Peyer's patch (tissue), 4 donors: ENCODE results near the gene NUP62.

Experiments
- CTCF ChIP-seq, 6 experiments: fragments of 450-650 bp in 4 of 6; fragments of 200-600 bp in 2 of 6; sonication (generic) in 1 of 6; IDR thresholded peaks; one replicate each; pipeline ENCODE4 v1.5.1; 2017 to 2019; ENCODE audit warnings: antibody characterized with exemption in 6 of 6, mild to moderate bottlenecking in 3 of 6, moderate library complexity in 1 of 6
- POLR2A ChIP-seq, 2 donors: fragments of 450-650 bp; IDR thresholded peaks; one replicate each; pipeline ENCODE4 v1.5.1; 2017; ENCODE audit warnings: antibody characterized with exemption in 2 of 2, mild to moderate bottlenecking in 2 of 2, moderate library complexity in 2 of 2

- no peak for TF ChIP-seq CTCF (IDR thresholded peaks at IDR 0.05)
- TF ChIP-seq POLR2A (IDR thresholded peaks at IDR 0.05) = no peak
Measured at GRCh38 chr19:49878744-49879070, 50.6 kb downstream of the NUP62 start.
